H1 (cell line): Measurements from ENCODE around the gene PFDN1. TPM values are rescaled to one million over a fixed set of nuclear protein-coding genes. Genes with fewer than 3 reads are reported as not detected.

Source experiments
- CTCF ChIA-PET: fragments of 300-600 bp; sonication (Branson Sonifier 250); formaldehyde crosslinking; loops from one replicate; lab custom pipeline; 2021; ENCODE audit not compliant: partially characterized antibody; lab: Charles Lee
- POLR2A ChIA-PET: fragments of 300-600 bp; sonication (Branson Sonifier 250); formaldehyde crosslinking; loops from one replicate; lab custom pipeline; 2021; ENCODE audit warnings: inconsistent platforms; ENCODE audit not compliant: partially characterized antibody; lab: Charles Lee
- DNase-seq, 2 experiments: peaks; one replicate each; pipeline versions ENCODE4 v3.0.0 to v3.0.0-alpha.2; 2010 to 2022; ENCODE audit warnings: low spot score in 2 of 2, low read depth in 1 of 2, mixed read lengths in 1 of 2
- FAIRE-seq: peaks from 2 replicates; lab custom pipeline; 2011; peaks lifted over from hg19 to GRCh38; lab: Jason Lieb, UNC
- H2AFZ ChIP-seq: 2 replicates; pipeline ENCODE4 v1.8.1; 2012; ENCODE audit warnings: low read length, inconsistent platforms
- H2AK5ac ChIP-seq: 2 replicates; pipeline ENCODE4 v1.6.1; 2013; ENCODE audit warnings: low read depth, low read length
- H2BK120ac ChIP-seq: replicated peaks from 2 replicates; pipeline ENCODE3; 2013; ENCODE audit warnings: low read depth, low read length, inconsistent platforms
- H2BK12ac ChIP-seq: 2 replicates; pipeline ENCODE4 v1.6.1; 2013; ENCODE audit warnings: low read depth, low read length
- H2BK15ac ChIP-seq: 2 replicates; pipeline ENCODE4 v1.6.1; 2013; ENCODE audit warnings: low read length
- H2BK20ac ChIP-seq: 2 replicates; pipeline ENCODE4 v1.6.1; 2013; ENCODE audit warnings: low read length
- H2BK5ac ChIP-seq: 2 replicates; pipeline ENCODE4 v1.6.1; 2013; ENCODE audit warnings: low read depth, low read length
- H3K14ac ChIP-seq: 2 replicates; pipeline ENCODE4 v1.6.1; 2013; ENCODE audit warnings: inconsistent platforms; ENCODE audit not compliant: insufficient read length
- H3K18ac ChIP-seq: 2 replicates; pipeline ENCODE4 v1.6.1; 2013; ENCODE audit warnings: low read length; ENCODE audit errors: extremely low read depth
- H3K23ac ChIP-seq: 2 replicates; pipeline ENCODE4 v1.6.1; 2013; ENCODE audit warnings: inconsistent platforms; ENCODE audit not compliant: insufficient read length
- H3K23me2 ChIP-seq: 2 replicates; pipeline ENCODE4 v1.6.1; 2013; ENCODE audit warnings: low read depth, low read length
- H3K27ac ChIP-seq: 2 replicates; pipeline ENCODE4 v1.6.1; 2011; ENCODE audit warnings: low read depth, low read length, inconsistent platforms
- H3K27me3 ChIP-seq, 4 experiments: replicated peaks in 1 of 4; 1 replicate in 1 of 4; 2 replicates in 3 of 4; pipeline versions ENCODE4 v1.6.1 to v1.8.1; 2011 to 2013; ENCODE audit warnings: low read length in 3 of 4, mild to moderate bottlenecking in 3 of 4, inconsistent platforms in 2 of 4, mixed read lengths in 2 of 4, moderate library complexity in 1 of 4; ENCODE audit not compliant: control insufficient read depth in 3 of 4, insufficient read depth in 3 of 4; ENCODE audit errors: extremely low read depth in 1 of 4
- H3K36me3 ChIP-seq, 4 experiments: 2 replicates each; pipeline versions ENCODE4 v1.6.1 to v1.8.1; 2011 to 2013; ENCODE audit warnings: mild to moderate bottlenecking in 4 of 4, low read length in 3 of 4, moderate library complexity in 2 of 4, control low read depth in 1 of 4, inconsistent platforms in 1 of 4; ENCODE audit not compliant: insufficient read depth in 4 of 4, control insufficient read depth in 2 of 4
- H3K4ac ChIP-seq: replicated peaks from 2 replicates; pipeline ENCODE3; 2013; ENCODE audit warnings: low read length, low read depth, mixed read lengths, inconsistent platforms; ENCODE audit not compliant: insufficient read length
- H3K4me1 ChIP-seq, 4 experiments: replicated peaks in 1 of 4; 1 replicate in 1 of 4; 2 replicates in 3 of 4; pipeline versions ENCODE4 v1.6.1 to v1.8.1; 2011 to 2013; ENCODE audit warnings: low read length in 3 of 4, inconsistent platforms in 2 of 4, mixed read lengths in 1 of 4; ENCODE audit not compliant: insufficient read depth in 4 of 4, control insufficient read depth in 3 of 4
- H3K4me2 ChIP-seq, 2 experiments: 2 replicates each; pipeline versions ENCODE4 v1.6.1 to v1.8.1; 2011 to 2013; ENCODE audit warnings: low read depth in 2 of 2, low read length in 2 of 2, control low read depth in 1 of 2, inconsistent platforms in 1 of 2, mild to moderate bottlenecking in 1 of 2; ENCODE audit not compliant: insufficient read depth in 1 of 2
- H3K4me3 ChIP-seq, 4 experiments: fragments of 200-600, 300-600 bp in 1 of 4; sonication (generic), shearing (Covaris generic), sonication (Bioruptor Twin) in 1 of 4; 2 replicates each; pipeline versions ENCODE4 v1.5.1 to v1.8.1; 2011 to 2016; ENCODE audit warnings: low read length in 4 of 4, low read depth in 3 of 4, control low read depth in 2 of 4, inconsistent platforms in 2 of 4, mild to moderate bottlenecking in 2 of 4, mixed read lengths in 1 of 4, moderate library complexity in 1 of 4; ENCODE audit not compliant: insufficient read depth in 2 of 4; ENCODE audit errors: extremely low read depth in 1 of 4
- H3K56ac ChIP-seq: replicated peaks from 2 replicates; pipeline ENCODE3; 2013; ENCODE audit warnings: low read depth, mild to moderate bottlenecking, mixed read lengths, low read length, inconsistent platforms; ENCODE audit not compliant: insufficient read length
- H3K79me1 ChIP-seq: 2 replicates; pipeline ENCODE4 v1.6.1; 2013; ENCODE audit warnings: low read depth, low read length, control low read depth
- H3K79me2 ChIP-seq, 2 experiments: 2 replicates each; pipeline versions ENCODE4 v1.6.1 to v1.8.1; 2012 to 2013; ENCODE audit warnings: low read length in 2 of 2, mild to moderate bottlenecking in 2 of 2, inconsistent platforms in 1 of 2; ENCODE audit not compliant: insufficient read depth in 2 of 2, control insufficient read depth in 1 of 2
- H3K9ac ChIP-seq, 4 experiments: replicated peaks in 1 of 4; 1 replicate in 1 of 4; 2 replicates in 3 of 4; pipeline versions ENCODE4 v1.6.1 to v1.8.1; 2011 to 2013; ENCODE audit warnings: low read depth in 3 of 4, low read length in 3 of 4, control low read depth in 2 of 4, mild to moderate bottlenecking in 2 of 4, moderate library complexity in 2 of 4, inconsistent platforms in 1 of 4; ENCODE audit errors: extremely low read depth in 1 of 4
- H3K9me3 ChIP-seq, 2 experiments: 2 replicates each; pipeline versions ENCODE4 v1.6.1 to v1.8.1; 2012 to 2013; ENCODE audit warnings: mild to moderate bottlenecking in 2 of 2, moderate library complexity in 2 of 2, control low read depth in 1 of 2, inconsistent platforms in 1 of 2, low read depth in 1 of 2, low read length in 1 of 2, mixed read lengths in 1 of 2; ENCODE audit not compliant: insufficient read depth in 2 of 2
- H4K20me1 ChIP-seq, 2 experiments: replicated peaks in 1 of 2; 2 replicates each; pipeline versions ENCODE3 to v1.8.1; 2011 to 2013; ENCODE audit warnings: inconsistent platforms in 2 of 2, low read length in 2 of 2, mild to moderate bottlenecking in 1 of 2; ENCODE audit not compliant: insufficient read depth in 2 of 2, control insufficient read depth in 1 of 2
- H4K5ac ChIP-seq: 2 replicates; pipeline ENCODE4 v1.6.1; 2013; ENCODE audit warnings: low read length, low read depth, mixed read lengths, inconsistent platforms; ENCODE audit not compliant: insufficient read length
- H4K8ac ChIP-seq: 2 replicates; pipeline ENCODE4 v1.8.0; 2013; ENCODE audit warnings: mild to moderate bottlenecking, moderate library complexity, low read length, inconsistent platforms; ENCODE audit not compliant: insufficient read depth; ENCODE audit errors: extremely low read depth
- H4K91ac ChIP-seq: replicated peaks from 2 replicates; pipeline ENCODE3; 2013; ENCODE audit warnings: low read length, mixed read lengths, inconsistent platforms; ENCODE audit not compliant: insufficient read length
- ATF3 ChIP-seq: IDR thresholded peaks from 2 replicates; pipeline ENCODE4 v1.6.1; 2011; ENCODE audit warnings: low read depth, mild to moderate bottlenecking, low read length; ENCODE audit not compliant: insufficient read depth
- EGR1 ChIP-seq: IDR thresholded peaks from 2 replicates; pipeline ENCODE4 v1.6.1; 2011; ENCODE audit warnings: low read depth, low read length, borderline replicate concordance
- EP300 ChIP-seq, 2 experiments: IDR thresholded peaks; 1 replicate in 1 of 2; 2 replicates in 1 of 2; pipeline ENCODE4 v1.6.1; 2011 to 2012; ENCODE audit warnings: low read depth in 2 of 2, low read length in 2 of 2, mild to moderate bottlenecking in 2 of 2, borderline replicate concordance in 1 of 2, inconsistent platforms in 1 of 2, moderate library complexity in 1 of 2
- FOSL1 ChIP-seq: IDR thresholded peaks from 2 replicates; pipeline ENCODE4 v1.6.1; 2011; ENCODE audit warnings: mild to moderate bottlenecking, low read depth, low read length, moderate library complexity; ENCODE audit not compliant: insufficient read depth
- HDAC2 ChIP-seq, 2 experiments: fragments of 300-600 bp in 1 of 2; sonication (generic) in 1 of 2; IDR thresholded peaks; 2 replicates each; pipeline ENCODE4 v1.6.1; 2011 to 2012; ENCODE audit warnings: low read depth in 2 of 2, low read length in 2 of 2, mild to moderate bottlenecking in 2 of 2, moderate library complexity in 2 of 2, borderline replicate concordance in 1 of 2, inconsistent platforms in 1 of 2
- MAFK ChIP-seq: IDR thresholded peaks from 2 replicates; pipeline ENCODE4 v1.6.1; 2012; ENCODE audit warnings: low read depth, mild to moderate bottlenecking, improper control_type of control experiment, low read length
- MAX ChIP-seq: IDR thresholded peaks from 2 replicates; pipeline ENCODE4 v1.6.1; 2012; ENCODE audit warnings: inconsistent platforms
- SIRT6 ChIP-seq: IDR thresholded peaks from one replicate; pipeline ENCODE4 v1.7.1; 2012; ENCODE audit warnings: low read length, inconsistent platforms
- SIX5 ChIP-seq: IDR thresholded peaks from 2 replicates; pipeline ENCODE4 v1.6.1; 2011; ENCODE audit warnings: mild to moderate bottlenecking, low read depth, low read length
- SRF ChIP-seq: IDR thresholded peaks from 2 replicates; pipeline ENCODE4 v1.6.1; 2011; ENCODE audit warnings: mild to moderate bottlenecking, low read depth, low read length, moderate library complexity
- TEAD4 ChIP-seq: IDR thresholded peaks from 2 replicates; pipeline ENCODE4 v1.6.1; 2012; ENCODE audit warnings: low read depth, low read length, inconsistent platforms, mixed read lengths
- USF2 ChIP-seq: IDR thresholded peaks from 2 replicates; pipeline ENCODE4 v1.6.1; 2011; ENCODE audit warnings: low read length, improper control_type of control experiment
- WGBS, 2 experiments: shearing (Covaris generic) in 1 of 2; methylation state at CpG; one replicate each; pipeline versions ENCODE4 v1.1.6 to v1.1.7; 2013 to 2015; ENCODE audit warnings: low lambda C conversion rate in 2 of 2, mixed read lengths in 2 of 2, inconsistent platforms in 1 of 2, low coverage in 1 of 2, missing lambda C conversion rate in 1 of 2; ENCODE audit not compliant: insufficient replicate concordance in 2 of 2, insufficient coverage in 1 of 2, insufficient read length in 1 of 2; ENCODE audit errors: extremely low coverage in 1 of 2, missing lambda C conversion rate in 1 of 2; 5-methylcytosine and 5-hydroxymethylcytosine counted together
- polyA plus RNA-seq, 7 experiments: library from polyadenylated mRNA; depleted of rRNA in 3 of 7; stranded (reverse) in 5 of 7; unstranded in 2 of 7; fragments of >200 nt in 5 of 7; fragments of 200-250 nt in 2 of 7; gene quantifications; 1 replicate in 5 of 7; 2 replicates in 1 of 7; 4 replicates in 1 of 7; pipeline versions ENCODE4 v1.2.1 to v1.2.3, GENCODE V29; 2011 to 2013; ENCODE audit warnings: missing spikeins in 2 of 7, mixed read lengths in 2 of 7
- total RNA-seq: library from RNA; stranded (reverse); fragmentation: NEBNext Ultra II Directional; extraction: Animal tissue kit (Norgen Biotek cat#: 25700); gene quantifications from 2 replicates; pipeline ENCODE4 v1.2.1, GENCODE V29; 2021

PFDN1 gene
- total and polyA plus RNA-seq, 2 of the 8 experiments (the other 6 are each of a cell fraction or from before 2014, with no cell fraction given), result 53.0 to 89.6 TPM

- H3K14ac ChIP-seq, result no peak overlapping the region
- no peaks in the 10 kb centered on the region for H3K36me3 ChIP-seq
- H2BK5ac ChIP-seq, result no peak overlapping the region
- no peak overlapping the region for H2BK12ac ChIP-seq
- H3K4me1 ChIP-seq, result peaks cover 0 to 4% (median 0%) of the 10 kb centered on the region in 4 experiments; a peak in 1 of 7 replicates
- WGBS, 2 experiments, result 91% methylated on average over 4 of the region's 4 CpGs; no CpG with 5 or more reads in 1 of the 2 experiments
- H4K20me1 ChIP-seq, result no peaks in the 10 kb centered on the region
- no peak overlapping the region for H2AFZ ChIP-seq
- H3K79me2 ChIP-seq, result no peaks in the 10 kb centered on the region
- no peaks in the 10 kb centered on the region for H3K27me3 ChIP-seq
- H3K9me3 ChIP-seq, result no peaks in the 10 kb centered on the region
- no peak overlapping the region for H3K23ac ChIP-seq
- no peak overlapping the region for H2AK5ac ChIP-seq
- CTCF ChIA-PET, result interaction anchor here (1.0 to 6.0 kb wide), 6 partner anchors 8 to 25 kb away, joined by 3 to 55 read pairs (median 4); no protein-coding TSS in a partner anchor
- no peak overlapping the region for H3K4me2 ChIP-seq
- H2BK120ac ChIP-seq, result no peak overlapping the region
- POLR2A ChIA-PET, result no interaction called here
- no peak overlapping the region for H3K18ac ChIP-seq
- DNase-seq (no peak), FAIRE-seq (no peak)
- no peak overlapping the region for H3K4ac ChIP-seq
- H4K8ac ChIP-seq, result no peak overlapping the region; the same call in 1 of the 2 replicates
- no peak overlapping the region for H3K56ac ChIP-seq
- no peak overlapping the region for H2BK20ac ChIP-seq
- H3K27ac ChIP-seq, result no peak overlapping the region
- no peak overlapping the region for H3K9ac ChIP-seq
- H4K5ac ChIP-seq, result no peak overlapping the region
- no peak overlapping the region for H2BK15ac ChIP-seq
- H3K4me3 ChIP-seq, result no peak overlapping the region
- H3K79me1 ChIP-seq, result no peaks in the 10 kb centered on the region
- no peak overlapping the region for H4K91ac ChIP-seq
- no peaks in the 10 kb centered on the region for H3K23me2 ChIP-seq
- TF ChIP-seq USF2, result no peak
- TF ChIP-seq HDAC2 (IDR thresholded peaks at IDR 0.05; ENCODE audit: borderline replicate concordance in 1 of 2, low read depth in 2 of 2, low read length in 2 of 2), result no peak
- TF ChIP-seq SIX5, result no peak
- no peak for TF ChIP-seq EP300 (IDR thresholded peaks at IDR 0.05; ENCODE audit: borderline replicate concordance in 1 of 2, low read depth in 2 of 2, low read length in 2 of 2)
- no peak for TF ChIP-seq EGR1
- TF ChIP-seq TEAD4, result no peak
- TF ChIP-seq FOSL1, result no peak
- no peak for TF ChIP-seq SRF
- TF ChIP-seq MAX, result no peak
- no peak for TF ChIP-seq MAFK
- TF ChIP-seq ATF3, result no peak
- no peak for TF ChIP-seq SIRT6
Measured at GRCh38 chr5:140214831-140215230, 88.1 kb downstream of the PFDN1 start.
